Trophoblast cell (in vitro differentiated cells and primary cell): ENCODE results near the gene LIN7B.
A peak's percentile ranks its signal among the peaks of the same experiment; 100 is the strongest.

Experiments
- DNase-seq, 2 donors: peaks; one replicate each; pipeline ENCODE4 v3.0.0-alpha.2; 2016
- H2AFZ ChIP-seq: 2 replicates; pipeline ENCODE4 v1.6.1; 2013; ENCODE audit warnings: low read length, moderate library complexity, mild to moderate bottlenecking; ENCODE audit not compliant: insufficient read depth, poor library complexity
- H2AK5ac ChIP-seq: 2 replicates; pipeline ENCODE4 v1.6.1; 2013; ENCODE audit warnings: mild to moderate bottlenecking, low read length
- H2BK120ac ChIP-seq: 2 replicates; pipeline ENCODE4 v1.6.1; 2013; ENCODE audit warnings: low read length, mild to moderate bottlenecking, moderate library complexity; ENCODE audit not compliant: insufficient read depth, poor library complexity
- H2BK12ac ChIP-seq: 2 replicates; pipeline ENCODE4 v1.6.1; 2013; ENCODE audit warnings: mild to moderate bottlenecking, low read length, moderate library complexity
- H2BK5ac ChIP-seq: 2 replicates; pipeline ENCODE4 v1.6.1; 2013; ENCODE audit warnings: low read length, low read depth, moderate library complexity, mild to moderate bottlenecking; ENCODE audit not compliant: poor library complexity
- H3K14ac ChIP-seq: 2 replicates; pipeline ENCODE4 v1.6.1; 2013; ENCODE audit warnings: mild to moderate bottlenecking, low read length
- H3K18ac ChIP-seq: 2 replicates; pipeline ENCODE4 v1.6.1; 2013; ENCODE audit warnings: mild to moderate bottlenecking, low read length
- H3K23ac ChIP-seq: 2 replicates; pipeline ENCODE4 v1.6.1; 2013; ENCODE audit warnings: low read length
- H3K27ac ChIP-seq: 2 replicates; pipeline ENCODE4 v1.5.1; 2013; ENCODE audit warnings: low read depth, mild to moderate bottlenecking, inconsistent platforms, low read length, moderate library complexity
- H3K27me3 ChIP-seq: 2 replicates; pipeline ENCODE4 v1.6.1; 2013; ENCODE audit warnings: inconsistent platforms, mild to moderate bottlenecking, low read length, moderate library complexity; ENCODE audit not compliant: insufficient read depth
- H3K36me3 ChIP-seq, 2 experiments: 1 replicate in 1 of 2; 2 replicates in 1 of 2; pipeline ENCODE4 v1.6.1; 2013; ENCODE audit warnings: low read length in 2 of 2, mild to moderate bottlenecking in 2 of 2, moderate library complexity in 1 of 2; ENCODE audit not compliant: insufficient read depth in 2 of 2, control insufficient read depth in 1 of 2
- H3K4ac ChIP-seq: 2 replicates; pipeline ENCODE4 v1.6.1; 2013; ENCODE audit warnings: low read depth, mild to moderate bottlenecking, low read length, moderate library complexity
- H3K4me1 ChIP-seq, 2 experiments: 1 replicate in 1 of 2; 2 replicates in 1 of 2; pipeline ENCODE4 v1.6.1; 2013; ENCODE audit warnings: low read length in 2 of 2, mild to moderate bottlenecking in 2 of 2, moderate library complexity in 1 of 2; ENCODE audit not compliant: insufficient read depth in 2 of 2, control insufficient read depth in 1 of 2
- H3K4me2 ChIP-seq: 2 replicates; pipeline ENCODE4 v1.6.1; 2013; ENCODE audit warnings: inconsistent platforms, mild to moderate bottlenecking, low read length, moderate library complexity
- H3K4me3 ChIP-seq: 2 replicates; pipeline ENCODE4 v1.5.1; 2013; ENCODE audit warnings: mild to moderate bottlenecking, low read depth, low read length, inconsistent platforms
- H3K79me1 ChIP-seq: one replicate; pipeline ENCODE4 v1.6.1; 2013; ENCODE audit warnings: low read length
- H3K79me2 ChIP-seq: 2 replicates; pipeline ENCODE4 v1.6.1; 2013; ENCODE audit warnings: low read length, mild to moderate bottlenecking; ENCODE audit not compliant: control insufficient read depth, insufficient read depth, poor library complexity
- H3K9ac ChIP-seq: 2 replicates; pipeline ENCODE4 v1.6.1; 2013; ENCODE audit warnings: mild to moderate bottlenecking, low read length
- H3K9me3 ChIP-seq: 2 replicates; pipeline ENCODE4 v1.6.1; 2013; ENCODE audit warnings: low read depth, mild to moderate bottlenecking, control low read depth, inconsistent platforms, low read length; ENCODE audit not compliant: insufficient read depth
- H4K12ac ChIP-seq: 2 replicates; pipeline ENCODE4 v1.6.1; 2013; ENCODE audit warnings: low read depth, mild to moderate bottlenecking, low read length, moderate library complexity
- H4K8ac ChIP-seq: 2 replicates; pipeline ENCODE4 v1.6.1; 2013; ENCODE audit warnings: low read depth, mild to moderate bottlenecking, low read length, moderate library complexity
- H4K91ac ChIP-seq: one replicate; pipeline ENCODE4 v1.6.1; 2013; ENCODE audit warnings: low read depth, mild to moderate bottlenecking, low read length, moderate library complexity
- WGBS: extraction: QIAGEN DNeasy Blood & Tissue Kit; methylation state at CpG from one replicate; pipeline ENCODE4 v1.1.7; 2013; ENCODE audit warnings: missing lambda C conversion rate; ENCODE audit not compliant: insufficient read length, insufficient coverage; ENCODE audit errors: extremely low coverage; 5-methylcytosine and 5-hydroxymethylcytosine counted together

The LIN7B gene

DNA sequence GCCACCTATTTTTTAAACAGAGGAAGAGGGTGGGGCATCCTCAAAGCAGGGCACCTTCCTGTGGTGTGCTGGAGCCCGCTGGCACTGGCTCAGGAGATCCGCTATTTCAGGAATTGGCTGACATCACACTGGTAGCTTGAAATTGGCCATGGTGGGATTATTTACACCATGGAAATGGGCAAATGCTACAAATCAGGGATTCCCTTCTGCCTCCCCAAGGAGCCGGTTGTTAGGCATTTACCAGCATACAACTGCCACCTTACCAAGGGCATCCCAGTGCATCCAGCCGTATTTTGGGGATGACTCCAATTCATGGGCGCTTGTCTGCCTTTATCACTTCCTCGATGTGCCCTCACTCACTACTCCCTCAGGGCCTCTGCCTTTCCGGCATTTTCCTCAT, 26.8 kb downstream of the LIN7B start:
- Histone ChIP-seq H2AFZ (no peak overlapping the region), H3K36me3 (no peaks in the 10 kb centered on the region), H3K4me1 (peaks cover 0 to 6% of the 10 kb centered on the region in 2 experiments), H3K27ac (no peak overlapping the region), H3K4ac (no peak overlapping the region), H3K23ac (no peak overlapping the region), H3K4me2 (no peak overlapping the region), H2BK12ac (no peak overlapping the region), H3K18ac (no peak overlapping the region), H4K8ac (no peak overlapping the region), H3K9me3 (peaks cover 3% of the 10 kb centered on the region), H3K27me3 (no peaks in the 10 kb centered on the region), H3K79me2 (no peaks in the 10 kb centered on the region), H3K9ac (peak overlapping the region; percentile 50), H4K12ac (no peak overlapping the region), H3K14ac (no peak overlapping the region), H3K79me1 (no peaks in the 10 kb centered on the region), H3K4me3 (no peak overlapping the region), H4K91ac (no peak overlapping the region), H2BK120ac (no peak overlapping the region), H2AK5ac (no peak overlapping the region), H2BK5ac (no peak overlapping the region)
- DNase-seq = no peak
- WGBS = no CpG with 5 or more reads among the region's 7 CpGs

- H3K4me2 ChIP-seq = no peak overlapping the region
- no peak overlapping the region for H2BK12ac ChIP-seq
- H4K8ac ChIP-seq = no peak overlapping the region
- H3K79me2 ChIP-seq = no peaks in the 10 kb centered on the region
- no peak overlapping the region for H3K4ac ChIP-seq
- no peak overlapping the region for H3K14ac ChIP-seq
- H4K91ac ChIP-seq = no peak overlapping the region
- H3K9ac ChIP-seq = peak overlapping the region; percentile 50
- no peak overlapping the region for H3K23ac ChIP-seq
- H3K27ac ChIP-seq = no peak overlapping the region
- no peak overlapping the region for H4K12ac ChIP-seq
- DNase-seq = no peak
- H2AK5ac ChIP-seq = no peak overlapping the region
- H2BK5ac ChIP-seq = no peak overlapping the region
- no peak overlapping the region for H3K4me3 ChIP-seq
- no peak overlapping the region for H2BK120ac ChIP-seq
- H2AFZ ChIP-seq = no peak overlapping the region
- no peaks in the 10 kb centered on the region for H3K79me1 ChIP-seq
- no peaks in the 10 kb centered on the region for H3K36me3 ChIP-seq
- peaks cover 0 to 10% of the 10 kb centered on the region in 2 experiments for H3K4me1 ChIP-seq
- peaks cover 2% of the 10 kb centered on the region for H3K9me3 ChIP-seq
- WGBS = 100% methylated on average over 2 of the region's 6 CpGs
- no peak overlapping the region for H3K18ac ChIP-seq
- no peaks in the 10 kb centered on the region for H3K27me3 ChIP-seq
Observed at GRCh38 chr19:49141352-49141751, 27.2 kb downstream of the LIN7B start.

GRCh38 chr19:49142866-49143335, 28.7 kb downstream of the LIN7B start:
- Histone ChIP-seq H2BK12ac (no peak overlapping the region), H3K4me1 (peaks cover 0 to 10% of the 10 kb centered on the region in 2 experiments), H3K23ac (no peak overlapping the region), H3K9ac (no peak overlapping the region), H3K14ac (no peak overlapping the region), H3K79me1 (no peaks in the 10 kb centered on the region), H3K4me2 (peak overlapping the region; percentile 92), H2AK5ac (no peak overlapping the region), H2BK120ac (no peak overlapping the region), H3K4ac (no peak overlapping the region), H4K12ac (peak overlapping the region; percentile 79), H3K9me3 (peaks cover 2% of the 10 kb centered on the region), H4K91ac (no peak overlapping the region), H3K27ac (no peak overlapping the region), H3K79me2 (no peaks in the 10 kb centered on the region), H2BK5ac (no peak overlapping the region), H4K8ac (peak overlapping the region; percentile 52), H3K18ac (no peak overlapping the region), H3K4me3 (peak overlapping the region; percentile 71), H3K27me3 (no peaks in the 10 kb centered on the region), H3K36me3 (no peaks in the 10 kb centered on the region), H2AFZ (peak overlapping the region; percentile 67)
- no CpG with 5 or more reads among the region's 21 CpGs for WGBS
- DNase-seq = peak; percentile 70 to 82

DNA sequence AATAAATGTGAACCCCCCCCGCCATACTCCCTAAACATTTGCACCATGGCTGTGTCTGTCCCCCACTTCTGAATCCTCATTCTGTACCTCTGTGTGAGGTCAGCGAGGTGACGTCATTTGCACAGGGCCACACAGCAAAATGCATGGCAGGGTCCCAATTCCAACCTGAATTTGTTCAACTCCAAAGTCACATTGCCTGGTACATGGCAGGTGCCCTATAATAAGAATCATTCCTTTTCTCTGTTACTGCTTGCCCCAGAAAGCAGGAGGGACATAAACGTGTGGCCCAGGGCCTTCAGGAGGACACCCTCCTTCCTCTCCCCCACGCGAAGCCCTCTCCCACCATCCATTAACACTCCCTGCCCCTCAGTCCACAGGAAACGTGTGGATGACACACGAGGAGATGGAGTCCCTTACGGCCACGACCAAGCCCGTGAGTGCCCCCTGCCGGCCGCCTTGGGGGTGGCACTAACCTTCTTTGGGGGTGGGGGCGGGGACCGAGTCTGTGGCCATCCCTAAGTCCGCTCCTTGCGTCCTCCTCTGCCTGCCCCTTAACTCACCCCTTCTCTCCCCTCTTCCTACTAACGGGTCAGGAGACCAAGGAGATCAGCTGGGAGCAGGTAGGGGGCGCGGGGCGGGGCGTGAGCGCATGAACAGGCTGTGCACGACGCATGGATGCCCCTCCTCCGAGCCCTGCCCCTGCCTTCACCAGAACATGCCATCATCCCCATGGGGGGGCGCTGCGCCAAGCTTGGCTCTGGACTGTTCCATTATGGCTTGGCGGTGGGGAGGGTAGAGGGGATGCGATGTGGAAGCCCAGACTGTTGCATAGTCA, 31.6 kb downstream of the LIN7B start:
- Histone ChIP-seq H2AFZ (peak overlapping the region; percentile 23), H2BK5ac (no peak overlapping the region), H3K79me1 (peaks cover 14% of the 10 kb centered on the region), H2AK5ac (no peak overlapping the region), H3K4me3 (peak overlapping the region; percentile 54), H3K4me2 (peak overlapping the region; percentile 58), H4K8ac (no peak overlapping the region), H3K27ac (no peak overlapping the region), H3K23ac (no peak overlapping the region), H2BK120ac (no peak overlapping the region), H3K18ac (no peak overlapping the region), H2BK12ac (no peak overlapping the region), H3K36me3 (no peaks in the 10 kb centered on the region), H4K91ac (no peak overlapping the region), H4K12ac (no peak overlapping the region), H3K9ac (no peak overlapping the region), H3K79me2 (peaks cover 2% of the 10 kb centered on the region), H3K27me3 (no peaks in the 10 kb centered on the region), H3K9me3 (peaks cover 2% of the 10 kb centered on the region), H3K14ac (no peak overlapping the region), H3K4ac (no peak overlapping the region), H3K4me1 (peaks cover 6 to 25% of the 10 kb centered on the region in 2 experiments)
- DNase-seq = peak; percentile 45 to 80
- no CpG with 5 or more reads among the region's 30 CpGs for WGBS
